ENCODE results near the gene ARHGAP11A.

The ARHGAP11A gene

DNA sequence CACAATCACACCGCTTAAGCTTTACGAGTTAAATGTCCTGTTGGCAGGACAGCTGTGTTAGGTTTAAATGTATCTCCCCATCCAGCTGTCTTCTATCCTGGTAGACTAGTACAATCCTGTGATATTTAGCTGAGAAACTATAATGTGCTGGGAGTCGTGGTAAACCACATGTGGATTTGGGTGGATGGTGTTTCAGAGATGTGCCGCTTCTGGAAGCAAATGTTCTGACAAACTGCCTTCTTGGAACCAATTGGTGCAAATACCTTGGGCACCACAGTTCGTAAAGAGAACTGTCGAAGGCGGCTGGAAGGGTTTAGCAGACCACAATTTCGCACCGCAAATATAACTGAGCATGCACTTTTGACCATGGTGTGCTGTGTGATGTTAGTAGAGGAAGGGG lies 41.2 kb downstream of the ARHGAP11A start:
- no peak for DNase-seq

DNA sequence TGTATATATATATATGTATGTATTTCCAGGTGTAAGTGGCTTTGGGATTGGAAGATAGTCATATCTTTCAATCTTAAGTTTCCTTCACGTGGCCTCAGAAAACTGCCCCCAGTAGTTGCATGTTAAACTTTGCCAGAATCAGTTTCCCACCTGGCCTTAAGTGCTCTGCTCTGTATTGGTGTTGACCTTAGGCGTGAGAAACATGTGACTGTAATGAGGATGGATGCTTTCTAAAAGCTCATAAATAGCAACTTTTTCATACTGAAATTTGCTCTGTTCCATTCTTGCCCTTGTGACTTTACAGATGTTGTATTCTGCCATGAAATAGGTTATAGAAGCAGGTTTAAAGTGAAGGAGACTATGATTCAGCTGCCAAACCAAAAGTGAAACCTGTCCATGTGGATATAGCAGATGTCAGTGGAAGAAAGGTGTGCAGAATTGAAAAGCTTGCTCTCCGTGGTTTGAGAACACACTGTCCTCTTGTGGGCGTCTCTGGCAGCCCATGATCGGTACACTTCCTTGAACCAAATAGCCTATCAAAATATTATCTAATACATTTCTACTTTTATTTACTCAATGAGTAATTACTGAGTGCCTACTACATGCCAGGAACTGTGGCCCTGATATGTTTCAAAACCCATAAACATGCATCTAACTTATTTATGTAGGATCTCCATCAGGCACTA lies 42.0 kb downstream of the ARHGAP11A start:
- peak; percentile 2 for DNase-seq

DNA sequence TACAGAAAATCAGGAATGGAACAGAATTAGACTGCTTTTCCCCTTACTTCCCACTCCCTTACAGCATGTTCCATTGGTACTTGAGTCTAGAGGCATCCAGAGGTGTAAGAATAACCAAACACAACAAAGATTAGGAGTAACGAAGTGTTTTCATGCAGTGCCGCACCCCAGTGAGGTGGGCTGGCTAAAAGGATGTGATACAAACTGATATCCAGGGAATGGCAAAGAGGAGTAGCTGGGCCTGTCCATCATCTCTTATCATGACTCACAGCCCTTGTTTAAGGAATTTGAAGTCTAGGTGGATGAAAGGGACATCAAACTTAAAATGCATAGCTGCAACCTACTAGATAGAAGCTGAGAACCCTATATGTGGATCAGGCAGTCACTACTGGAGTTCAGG lies 42.6 kb downstream of the ARHGAP11A start:
- DNase-seq, result no peak

DNA sequence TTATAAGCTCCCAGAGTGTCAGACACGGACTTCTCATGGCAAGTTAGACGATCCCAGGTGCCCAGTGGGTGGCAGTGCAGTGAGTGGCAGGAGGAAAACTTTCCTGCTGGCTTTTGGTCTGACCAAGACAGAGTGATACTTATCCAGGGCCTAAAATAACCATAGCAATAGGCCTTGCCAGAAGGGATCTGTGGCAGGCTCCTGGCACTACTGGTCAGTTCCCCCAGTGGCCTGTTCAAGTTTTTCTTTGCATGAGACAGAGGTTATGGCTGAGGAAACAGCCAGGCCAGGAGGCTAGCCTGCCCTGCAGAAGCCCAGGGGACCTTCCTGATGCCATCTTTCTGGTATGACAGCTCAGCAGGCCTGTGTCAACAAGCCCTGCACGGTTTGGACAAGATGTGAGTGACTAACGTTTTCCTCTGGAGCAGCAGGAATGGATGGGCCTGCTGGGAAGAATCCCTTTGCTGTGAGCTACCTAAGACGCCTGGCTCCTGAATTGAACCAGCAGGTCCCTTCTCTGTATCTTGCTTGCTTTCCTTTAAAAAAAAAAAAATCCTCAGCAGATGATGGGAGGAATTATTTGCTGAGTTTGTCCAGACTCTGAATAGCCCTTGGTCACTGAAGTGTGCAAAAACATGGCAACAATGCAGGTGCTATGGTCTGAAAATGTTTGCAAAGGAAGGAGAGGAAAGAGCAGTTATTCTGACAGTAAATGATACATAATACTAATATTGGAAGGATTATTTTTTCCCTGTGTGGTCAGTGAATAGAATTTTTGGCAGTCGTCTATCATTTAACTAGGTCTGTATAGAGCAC lies 44.2 kb downstream of the ARHGAP11A start:
- no peak for DNase-seq

DNA sequence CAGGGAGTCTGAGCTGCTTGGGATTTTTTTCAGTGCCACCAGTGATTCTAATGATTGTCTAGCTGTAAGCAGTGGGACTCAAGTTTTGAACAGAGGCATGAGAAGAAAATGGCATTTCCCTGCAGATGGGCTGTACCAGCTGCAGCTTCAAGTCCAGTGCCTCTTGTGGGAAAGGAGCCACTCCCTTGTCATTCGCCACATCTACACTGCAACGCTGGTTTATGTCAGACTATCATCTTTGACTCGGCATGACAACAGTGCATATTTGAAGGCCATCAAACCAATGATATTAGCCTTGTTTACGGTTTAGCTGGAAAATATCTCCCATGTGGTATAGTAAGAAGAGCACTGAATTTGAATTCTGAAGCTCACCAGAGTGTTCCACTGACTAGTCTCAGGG lies 48.4 kb downstream of the ARHGAP11A start:
- no peak for DNase-seq

DNA sequence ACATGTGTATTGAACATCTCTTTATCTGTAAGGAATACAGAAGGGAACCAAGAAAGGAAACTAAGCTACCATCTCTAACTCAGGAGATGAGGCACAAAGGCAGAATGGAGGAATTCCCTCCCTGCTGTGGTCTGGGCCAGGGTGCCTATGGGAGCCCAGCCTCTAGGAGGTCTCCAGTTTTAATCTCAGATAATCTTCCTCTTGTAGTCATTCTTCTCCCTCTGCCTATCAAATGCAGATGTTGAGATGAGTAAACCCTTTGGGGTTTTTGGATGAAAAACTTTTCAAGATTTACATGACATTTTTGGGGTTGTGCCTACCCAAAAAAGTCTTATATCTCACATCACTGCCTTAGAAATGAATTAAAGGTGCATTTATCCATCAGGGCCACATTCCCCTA lies 49.5 kb downstream of the ARHGAP11A start:
- no peak for DNase-seq

DNA sequence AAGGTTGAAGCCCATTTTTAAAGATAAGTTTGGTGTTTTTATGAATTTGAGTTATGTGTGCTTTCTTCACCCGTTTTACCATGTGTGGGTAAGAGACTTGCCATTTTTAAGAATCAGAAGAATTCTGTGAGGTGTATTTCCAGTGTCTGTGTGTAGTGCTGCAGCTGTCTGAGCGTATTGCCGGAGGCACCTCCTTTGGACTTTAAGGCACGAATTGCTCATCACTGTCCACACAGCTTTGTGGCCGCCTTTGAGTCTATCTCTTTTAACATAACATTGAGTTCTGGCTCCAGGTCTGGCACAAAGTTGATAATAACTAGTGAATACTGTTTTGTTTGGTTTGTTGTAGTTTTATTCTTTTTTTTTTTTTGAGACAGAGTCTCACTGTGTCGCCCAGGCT lies 52.0 kb downstream of the ARHGAP11A start:
- no peak for DNase-seq

DNA sequence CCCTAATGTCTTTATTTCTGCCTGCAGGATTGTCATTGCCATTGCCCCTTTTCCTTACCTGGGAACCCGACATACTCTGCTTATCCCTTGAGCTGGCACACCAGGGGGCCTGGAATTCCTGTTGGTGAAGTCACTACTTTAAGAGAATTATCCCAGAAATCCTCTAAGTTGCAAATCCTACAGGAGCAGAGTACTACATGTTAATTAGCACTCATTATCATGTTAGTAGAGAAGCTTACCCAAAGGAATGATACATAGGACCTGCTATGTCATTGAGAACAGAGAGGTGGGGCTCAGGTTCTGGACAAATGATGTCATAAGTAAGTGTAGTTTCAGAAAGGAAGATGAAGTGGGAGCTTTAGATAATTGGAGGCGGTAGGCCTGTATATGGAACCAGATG lies 53.6 kb downstream of the ARHGAP11A start:
- DNase-seq, result no peak

DNA sequence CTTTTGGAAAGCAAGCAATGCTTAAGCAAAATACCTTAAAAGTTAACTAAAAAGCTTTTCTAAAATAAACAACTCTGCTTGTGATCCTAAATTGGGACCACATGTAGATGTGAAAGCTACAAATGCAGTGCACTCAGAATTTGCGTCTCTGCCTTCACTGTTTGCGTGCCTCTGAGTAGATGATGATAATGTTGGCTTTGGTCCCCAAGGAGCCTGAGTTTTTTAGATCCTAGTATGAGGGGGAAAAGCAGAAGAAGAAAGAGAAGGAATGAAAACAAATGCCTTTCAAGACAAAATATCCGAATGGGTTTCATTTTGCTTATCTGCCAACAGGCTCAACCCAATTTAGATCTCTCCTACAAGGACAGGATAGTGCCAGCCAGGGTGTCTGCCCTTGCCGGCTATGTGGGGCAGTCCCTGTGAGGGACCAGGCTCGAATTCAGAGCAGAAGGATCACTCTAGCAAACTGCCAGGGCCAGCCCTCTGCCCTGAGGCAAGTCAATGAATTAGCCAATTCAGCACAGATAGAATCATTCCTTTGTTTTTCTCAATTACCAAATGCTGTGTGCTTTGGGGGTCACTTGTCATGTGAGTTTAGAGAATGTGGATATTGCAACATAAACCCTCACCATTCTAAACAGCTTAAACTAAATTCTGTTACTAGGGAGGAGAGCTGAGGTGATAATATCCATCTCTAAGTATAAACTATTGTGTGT lies 54.8 kb downstream of the ARHGAP11A start:
- DNase-seq, result no peak

DNA sequence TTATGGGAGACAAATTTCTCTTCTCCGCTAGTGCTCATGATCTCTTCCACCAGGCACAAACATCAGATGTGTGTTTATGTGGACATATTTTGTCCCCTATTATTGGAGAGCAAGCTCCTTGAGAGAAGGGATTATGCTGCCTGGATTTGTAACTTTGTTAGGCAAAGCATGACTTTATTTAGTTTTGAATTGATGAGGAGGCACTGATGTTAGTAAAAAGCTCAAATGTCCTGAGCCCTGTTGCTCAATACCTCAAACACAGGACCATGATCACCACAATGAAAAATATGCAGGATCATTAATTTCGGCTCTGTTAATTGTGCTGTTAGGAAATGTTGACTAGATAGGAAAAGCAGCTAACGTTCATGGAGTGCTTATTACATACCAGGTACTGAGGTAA lies 55.3 kb downstream of the ARHGAP11A start:
- no peak for DNase-seq

DNA sequence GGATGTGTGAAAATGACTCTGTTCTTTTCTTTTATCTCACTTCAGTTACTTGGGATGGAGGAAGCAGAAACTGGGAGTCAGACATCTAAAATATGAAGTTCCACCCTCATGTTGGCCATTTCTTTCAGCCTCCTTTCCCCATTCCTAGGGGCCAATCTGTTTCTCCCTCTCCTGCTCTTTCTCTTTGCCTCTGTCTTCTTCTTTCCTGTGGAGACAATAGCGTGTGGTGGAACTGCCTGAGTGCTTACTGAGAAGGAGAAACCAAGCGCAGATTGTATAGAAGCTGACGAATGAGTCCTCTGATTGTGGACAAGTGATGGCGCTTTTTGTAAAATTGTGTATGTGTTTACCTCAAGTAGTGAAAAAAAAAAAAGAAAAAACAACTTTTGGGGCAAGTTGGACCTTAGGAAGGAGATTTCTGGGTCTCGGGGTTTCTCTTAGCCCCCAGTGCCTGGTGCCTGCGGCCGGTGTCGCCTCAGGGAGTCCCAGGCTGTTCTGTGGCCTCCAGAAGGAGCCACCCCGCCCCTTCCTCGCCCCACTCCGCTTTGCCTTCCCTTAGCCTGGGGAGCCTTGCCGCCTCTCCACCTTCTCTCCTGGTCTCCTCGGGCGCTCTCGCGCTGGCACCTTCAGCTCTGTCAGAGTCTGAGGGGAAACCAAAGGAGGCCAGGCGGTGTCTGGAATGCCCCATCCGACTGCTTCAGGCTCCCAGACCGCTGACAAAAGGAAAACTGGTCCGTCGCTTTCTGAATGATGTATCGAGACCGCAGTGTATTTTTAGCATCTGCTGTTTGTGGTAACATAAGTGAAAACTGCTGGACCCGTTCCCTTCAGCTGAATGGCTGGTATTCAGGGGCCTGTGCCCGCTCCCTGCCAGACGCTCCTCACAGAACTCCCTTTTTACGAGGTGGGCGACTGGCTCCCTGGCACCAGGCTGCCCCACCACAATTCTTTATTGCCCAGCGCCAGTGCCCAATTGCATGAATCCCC lies 56.3 kb downstream of the ARHGAP11A start:
- no peak for DNase-seq

DNA sequence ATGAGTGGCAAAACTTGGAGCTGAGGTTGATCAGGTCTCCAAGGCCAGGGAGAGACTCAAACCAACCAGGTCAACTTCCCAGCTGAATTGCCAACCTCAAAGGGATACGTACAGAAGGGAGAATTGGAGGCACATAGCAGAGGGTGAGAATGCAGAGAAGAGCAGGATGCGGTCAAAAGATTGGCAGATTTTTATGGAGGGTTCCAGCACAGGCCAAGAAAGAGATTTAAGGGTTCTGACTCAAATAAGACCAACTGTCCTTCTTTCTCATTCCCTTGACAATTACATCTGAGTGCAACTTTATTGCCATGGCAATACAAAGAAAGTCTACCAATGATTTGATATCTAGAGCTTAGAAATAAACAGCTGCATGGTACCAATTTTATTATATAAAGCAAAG lies 59.4 kb downstream of the ARHGAP11A start:
- no peak for DNase-seq

DNA sequence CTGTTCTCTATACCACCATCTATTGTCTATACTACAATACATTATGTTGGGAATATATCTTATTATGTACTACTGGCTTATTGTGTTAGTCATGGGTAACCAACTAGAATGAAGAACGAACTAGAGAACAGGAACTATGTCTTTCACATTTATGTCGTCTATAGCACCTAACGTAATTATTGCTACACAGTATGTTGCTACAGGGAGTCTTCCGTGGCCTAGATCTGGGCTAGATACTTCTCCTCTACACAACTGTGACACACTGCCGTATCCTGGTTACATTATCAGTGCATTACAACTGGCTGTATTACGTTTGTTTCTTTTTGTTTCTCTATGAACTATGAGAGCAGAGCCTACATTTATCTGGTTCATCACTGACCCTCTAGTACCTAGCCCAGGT lies 60.2 kb downstream of the ARHGAP11A start:
- no peak for DNase-seq

DNA sequence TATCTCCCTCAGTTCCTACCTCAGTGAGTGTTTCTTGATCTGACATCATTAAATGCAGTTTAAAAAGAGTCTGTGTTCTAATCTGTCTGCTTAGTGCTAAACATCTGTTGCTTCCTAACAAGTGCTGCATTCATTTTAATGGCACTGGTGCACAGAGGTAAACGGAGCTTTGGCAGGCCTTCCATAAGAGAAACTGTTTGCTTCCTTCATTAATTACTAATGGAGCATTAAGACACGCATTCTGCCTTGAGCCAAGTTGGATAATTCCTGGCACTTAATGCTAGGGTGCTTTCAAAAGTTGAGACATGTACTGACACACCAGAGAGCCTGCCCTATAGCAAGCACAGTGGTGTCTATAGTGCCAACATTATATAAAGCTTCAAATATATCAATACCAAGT lies 60.9 kb downstream of the ARHGAP11A start:
- DNase-seq, result no peak

DNA sequence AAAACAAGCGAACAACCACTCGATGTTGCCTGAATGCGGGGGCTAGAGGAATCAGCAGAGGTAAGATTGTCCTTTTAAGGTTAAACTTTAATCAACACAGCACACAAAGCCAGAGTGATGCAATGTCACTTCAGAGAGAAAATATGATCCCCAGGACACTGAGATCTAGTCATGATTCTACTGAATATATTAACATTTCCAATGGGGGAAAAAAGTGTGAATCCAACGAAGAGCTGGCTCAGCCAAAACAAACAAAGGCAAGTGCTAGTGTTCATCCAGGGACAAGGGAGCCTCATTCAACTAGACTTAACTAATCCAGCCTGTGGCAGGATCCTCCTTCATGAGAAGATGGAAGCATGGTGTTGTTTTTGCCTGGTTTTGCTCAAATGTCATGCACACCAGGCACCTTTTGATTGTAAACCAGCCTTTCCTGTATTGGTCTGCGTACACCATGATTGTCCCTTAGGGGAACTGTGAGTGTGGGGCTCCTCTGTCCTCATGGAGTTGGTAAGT lies 62.0 kb downstream of the ARHGAP11A start:
- DNase-seq, result no peak

DNA sequence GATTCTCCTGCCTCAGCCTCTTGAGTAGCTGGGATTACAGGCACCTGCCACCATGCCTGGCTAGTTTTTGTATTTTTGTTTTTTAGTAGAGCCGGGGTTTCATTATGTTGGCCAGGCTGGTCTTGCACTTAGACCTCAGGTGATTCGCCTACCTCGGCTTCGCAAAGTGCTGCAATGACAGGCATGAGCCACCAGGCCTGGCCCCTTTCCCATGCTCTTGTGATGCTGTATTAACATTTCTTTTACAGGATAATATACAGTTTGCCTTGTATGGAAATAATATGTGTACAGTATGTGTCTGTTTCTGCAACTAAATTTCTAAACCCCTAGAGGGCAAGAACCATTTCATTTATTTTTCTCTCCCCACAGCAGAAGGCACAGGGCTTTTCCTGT lies 64.0 kb downstream of the ARHGAP11A start:
- DNase-seq, result no peak

DNA sequence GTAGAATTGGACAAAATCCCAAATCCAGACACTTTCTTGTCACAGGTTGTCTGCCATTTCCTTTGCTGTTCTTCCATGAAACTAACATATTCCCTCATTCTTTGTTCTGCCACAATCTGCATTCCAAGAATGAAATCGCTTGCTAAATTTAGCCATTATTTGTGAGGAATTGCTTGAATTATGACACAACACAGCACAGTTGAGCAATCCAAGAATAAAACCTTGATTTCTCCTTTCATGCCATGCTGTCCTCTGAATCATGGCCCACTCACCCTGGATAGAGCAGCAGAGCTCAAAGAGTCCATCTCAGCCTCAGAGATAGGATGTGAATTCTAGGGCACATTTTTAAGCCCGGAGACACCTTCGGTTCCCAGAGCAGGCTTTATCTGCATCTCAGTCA lies 67.3 kb downstream of the ARHGAP11A start:
- DNase-seq, result no peak

DNA sequence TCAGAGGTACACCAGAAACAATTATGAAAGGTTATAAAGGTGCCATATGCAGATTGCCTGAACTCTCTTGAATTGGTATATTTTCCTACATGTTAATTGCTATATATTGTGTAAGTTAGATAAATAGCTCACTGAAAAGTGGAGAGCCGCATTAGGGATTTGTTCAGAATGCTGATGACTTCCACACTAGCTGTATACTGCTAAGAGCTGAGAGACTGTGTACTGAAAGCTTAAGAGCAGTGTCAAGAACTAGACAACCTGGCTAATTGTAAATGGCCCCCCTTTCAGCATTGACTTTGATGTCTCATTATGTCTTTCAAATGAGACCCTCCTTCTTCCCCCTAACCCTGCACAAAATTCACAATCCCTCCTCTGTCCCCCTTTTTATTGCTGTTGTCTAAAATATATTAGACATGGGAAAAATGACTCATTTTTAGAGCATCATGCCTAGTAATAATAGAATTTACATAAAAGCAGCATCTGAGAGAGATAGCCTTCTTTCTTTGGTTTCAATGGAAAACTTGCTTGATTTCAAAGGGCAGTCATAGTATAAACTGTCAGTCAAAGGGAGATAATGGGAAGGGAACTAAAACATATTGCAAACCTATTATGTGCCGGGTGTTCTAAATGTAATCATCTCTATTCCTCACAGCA lies 67.8 kb downstream of the ARHGAP11A start:
- no peak for DNase-seq

DNA sequence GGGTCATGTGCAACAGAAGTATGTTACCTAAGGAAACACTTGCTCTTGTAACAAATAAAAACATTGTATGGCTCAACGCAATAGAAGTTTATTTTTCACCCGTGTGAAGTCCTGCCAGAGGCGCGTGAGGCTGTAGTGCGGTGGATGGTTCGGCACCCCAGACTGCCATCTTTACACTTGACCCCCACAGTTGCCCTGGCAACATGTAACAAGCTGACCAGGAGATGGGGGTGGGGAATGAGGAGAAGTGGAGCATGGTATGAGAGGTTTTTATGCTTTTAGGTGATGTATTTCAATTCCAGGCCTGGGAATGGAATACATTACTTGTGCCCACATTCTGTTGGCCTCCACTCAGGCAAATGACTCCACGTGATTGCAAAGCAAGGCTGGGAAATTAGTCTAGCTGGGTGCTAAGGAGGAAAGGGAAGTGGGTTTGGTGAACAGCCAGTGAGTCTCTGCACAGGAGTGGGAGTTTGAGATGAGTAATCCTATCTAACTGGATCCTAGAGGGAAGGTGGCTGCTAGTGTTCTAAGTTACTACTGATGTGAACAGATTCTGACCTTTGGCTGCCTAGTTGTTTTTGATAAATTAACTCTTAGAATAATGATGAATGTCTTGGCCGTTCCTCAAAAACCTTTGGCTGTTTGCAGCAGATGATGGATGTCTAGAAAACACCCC lies 68.7 kb downstream of the ARHGAP11A start:
- DNase-seq, result no peak

DNA sequence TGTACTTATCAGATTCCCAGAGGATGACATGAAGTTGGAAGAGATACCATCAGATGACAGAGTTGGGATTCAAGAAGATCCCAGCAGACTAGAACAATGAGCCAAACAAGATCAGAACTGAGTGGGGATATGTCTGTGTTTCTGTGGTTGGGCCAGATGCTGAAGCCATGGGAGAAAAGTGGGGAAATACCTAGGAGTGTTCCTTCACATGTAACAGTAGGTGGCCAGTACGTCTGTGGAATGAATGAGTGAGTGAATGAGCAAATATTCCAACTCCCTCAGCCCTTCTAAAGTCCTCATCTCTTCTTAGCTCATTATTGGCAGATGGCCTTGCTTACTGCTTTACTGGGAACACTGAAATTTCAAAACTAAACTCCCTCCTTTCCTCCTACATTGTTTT lies 70.3 kb downstream of the ARHGAP11A start:
- no peak for DNase-seq

DNA sequence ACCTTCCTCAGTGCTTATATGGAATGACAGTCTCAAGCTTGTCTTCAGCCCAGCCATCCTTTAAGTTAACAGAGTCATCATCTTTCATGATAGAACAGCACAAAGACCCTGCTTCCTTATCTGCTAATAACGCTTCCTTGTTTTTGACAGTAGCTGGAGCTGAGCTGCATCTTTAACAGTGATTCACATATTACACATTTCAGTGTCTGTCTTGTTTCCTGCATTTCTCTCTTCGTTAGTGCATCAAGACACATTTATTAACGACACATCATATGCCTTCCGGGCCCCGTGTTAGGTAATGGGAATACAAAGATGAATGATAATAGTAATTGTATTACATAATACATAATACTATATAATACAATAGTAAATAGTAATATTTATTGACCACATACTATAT lies 72.3 kb downstream of the ARHGAP11A start:
- no peak for DNase-seq
